ENCODE data around the gene GMPR. TPM values are rescaled to one million over a fixed set of nuclear protein-coding genes. Genes with fewer than 3 reads are reported as not detected.

Gene GMPR
- total RNA-seq, 6 donors from 2014 or later: 10.5 to 25.6 (median 16.4) TPM

DNA sequence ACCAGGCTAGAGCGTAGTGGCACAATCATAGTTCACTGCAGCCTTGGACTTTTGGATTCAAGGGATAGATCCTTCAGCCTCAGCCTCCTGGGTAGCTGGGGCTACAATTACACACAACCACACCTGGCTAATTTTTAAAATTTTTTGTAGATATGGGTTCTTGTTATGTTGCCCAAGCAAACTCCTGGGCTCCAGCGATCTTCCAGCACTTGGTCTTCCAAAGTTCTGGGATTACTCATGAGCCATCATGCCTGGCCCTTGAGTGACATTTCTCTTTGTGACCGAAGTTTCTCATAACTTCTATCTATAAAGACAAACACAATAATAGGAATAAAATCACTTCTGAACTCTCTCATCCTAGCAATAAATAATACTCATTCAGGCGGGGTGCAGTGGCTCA lies 26.1 kb upstream of the GMPR start:
- no peak for ATAC-seq (ENCODE audit: low FRiP score in 2 of 2)
- DNase-seq: no peak
- H3K36me3 ChIP-seq: no peaks in the 10 kb centered on the region
- no peak overlapping the region for H3K4me3 ChIP-seq
- WGBS, 2 donors: 84 to 99% methylated on average over 4 of the region's 4 CpGs
- TF ChIP-seq POLR2A (IDR thresholded peaks at IDR 0.05) (no peak), EP300 (IDR thresholded peaks at IDR 0.05) (no peak), POLR2AphosphoS5 (IDR thresholded peaks at IDR 0.05) (no peak)
- TF ChIP-seq, protein P1, sequence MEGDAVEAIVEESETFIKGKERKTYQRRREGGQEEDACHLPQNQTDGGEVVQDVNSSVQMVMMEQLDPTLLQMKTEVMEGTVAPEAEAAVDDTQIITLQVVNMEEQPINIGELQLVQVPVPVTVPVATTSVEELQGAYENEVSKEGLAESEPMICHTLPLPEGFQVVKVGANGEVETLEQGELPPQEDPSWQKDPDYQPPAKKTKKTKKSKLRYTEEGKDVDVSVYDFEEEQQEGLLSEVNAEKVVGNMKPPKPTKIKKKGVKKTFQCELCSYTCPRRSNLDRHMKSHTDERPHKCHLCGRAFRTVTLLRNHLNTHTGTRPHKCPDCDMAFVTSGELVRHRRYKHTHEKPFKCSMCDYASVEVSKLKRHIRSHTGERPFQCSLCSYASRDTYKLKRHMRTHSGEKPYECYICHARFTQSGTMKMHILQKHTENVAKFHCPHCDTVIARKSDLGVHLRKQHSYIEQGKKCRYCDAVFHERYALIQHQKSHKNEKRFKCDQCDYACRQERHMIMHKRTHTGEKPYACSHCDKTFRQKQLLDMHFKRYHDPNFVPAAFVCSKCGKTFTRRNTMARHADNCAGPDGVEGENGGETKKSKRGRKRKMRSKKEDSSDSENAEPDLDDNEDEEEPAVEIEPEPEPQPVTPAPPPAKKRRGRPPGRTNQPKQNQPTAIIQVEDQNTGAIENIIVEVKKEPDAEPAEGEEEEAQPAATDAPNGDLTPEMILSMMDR (IDR thresholded peaks at IDR 0.05): no peak
- H3K9me3 ChIP-seq: no peaks in the 10 kb centered on the region
- no peaks in the 10 kb centered on the region for H3K27me3 ChIP-seq
- H3K4me1 ChIP-seq: peaks cover 11 to 17% (median 13%) of the 10 kb centered on the region in 4 donors
- no peak overlapping the region for H3K27ac ChIP-seq

- H3K36me3 ChIP-seq: no peaks in the 10 kb centered on the region
- 39 to 49% methylated on average over 14 to 37 of the region's 43 CpGs for WGBS, 2 donors
- H3K4me3 ChIP-seq: peak overlapping the region in 3 of 4 donors; percentile 7 to 29 (median 13)
- H3K4me1 ChIP-seq: peaks cover 11 to 17% (median 13%) of the 10 kb centered on the region in 4 donors
- no peaks in the 10 kb centered on the region for H3K9me3 ChIP-seq
- H3K27me3 ChIP-seq: no peaks in the 10 kb centered on the region
- TF ChIP-seq POLR2AphosphoS5 (IDR thresholded peaks at IDR 0.05) (no peak), EP300 (IDR thresholded peaks at IDR 0.05) (no peak), POLR2A (IDR thresholded peaks at IDR 0.05) (no peak)
- TF ChIP-seq, protein P1 (IDR thresholded peaks at IDR 0.05): no peak
- ATAC-seq (ENCODE audit: low FRiP score in 2 of 2) (peak in 1 of 2 donors; percentile 27), DNase-seq (peak in 1 of 2 donors; percentile 82)
- no peak overlapping the region for H3K27ac ChIP-seq
Measured at GRCh38 chr6:16216501-16217155, 21.8 kb upstream of the GMPR start.

DNA sequence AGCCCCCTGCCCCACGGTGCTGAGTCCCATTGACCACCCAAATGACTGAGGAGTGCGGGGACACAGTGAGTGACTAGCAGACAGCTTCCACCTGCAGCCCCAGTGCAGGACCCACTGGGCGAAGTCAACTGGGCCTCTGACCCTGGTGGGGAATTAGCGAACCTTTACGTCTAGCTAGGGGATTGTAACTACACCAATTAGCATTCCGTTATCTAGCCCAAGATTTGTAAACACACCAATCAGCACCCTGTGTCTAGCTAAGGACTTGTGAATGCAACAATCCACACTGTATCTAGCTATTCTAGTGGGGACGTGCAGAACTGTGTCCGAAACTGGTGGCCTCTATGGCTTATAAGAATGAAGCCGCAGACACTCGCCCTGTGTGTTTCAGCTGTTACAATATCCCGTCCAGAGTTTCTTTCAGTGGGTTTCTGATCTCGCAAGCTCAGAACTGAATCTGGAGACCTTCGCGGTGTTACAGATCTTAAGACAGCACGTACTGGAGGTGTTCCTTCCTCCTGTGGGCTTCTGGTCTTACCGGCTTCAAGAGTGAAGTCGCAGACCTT lies 21.1 kb upstream of the GMPR start:
- DNase-seq (no peak), ATAC-seq (ENCODE audit: low FRiP score in 2 of 2) (peak in 1 of 2 donors; percentile 47)
- H3K4me1 ChIP-seq: peaks cover 11 to 17% (median 13%) of the 10 kb centered on the region in 4 donors
- TF ChIP-seq EP300 (IDR thresholded peaks at IDR 0.05) (no peak), POLR2A (IDR thresholded peaks at IDR 0.05) (no peak), POLR2AphosphoS5 (IDR thresholded peaks at IDR 0.05) (no peak)
- TF ChIP-seq, protein P1 (IDR thresholded peaks at IDR 0.05): no peak
- no peaks in the 10 kb centered on the region for H3K27me3 ChIP-seq
- no peak overlapping the region for H3K27ac ChIP-seq
- no peak overlapping the region for H3K4me3 ChIP-seq
- no peaks in the 10 kb centered on the region for H3K9me3 ChIP-seq
- 78 to 91% methylated on average over 12 to 17 of the region's 17 CpGs for WGBS, 2 donors
- H3K36me3 ChIP-seq: no peaks in the 10 kb centered on the region

DNA sequence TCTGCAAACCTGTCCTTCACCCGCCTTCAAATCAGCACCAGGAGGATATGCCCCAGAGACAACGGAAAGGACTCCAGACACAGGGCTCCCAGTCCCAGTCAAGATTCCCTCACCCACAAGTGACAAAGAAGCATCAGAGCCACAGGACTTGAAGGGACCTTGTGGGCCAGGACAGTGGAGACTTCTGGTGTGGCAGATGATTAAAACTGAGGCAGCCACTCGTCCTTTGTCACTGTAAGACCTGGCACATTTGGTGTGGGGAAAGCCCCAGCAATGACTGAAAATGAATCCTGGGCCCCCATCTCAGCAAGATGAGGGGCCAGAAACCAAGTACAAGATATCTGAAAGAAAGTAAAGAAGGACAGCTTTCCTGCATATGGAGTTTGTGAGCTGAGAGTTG lies 15.6 kb upstream of the GMPR start:
- ATAC-seq (ENCODE audit: low FRiP score in 2 of 2) (no peak), DNase-seq (no peak)
- no peaks in the 10 kb centered on the region for H3K9me3 ChIP-seq
- H3K27ac ChIP-seq: no peak overlapping the region
- H3K36me3 ChIP-seq: no peaks in the 10 kb centered on the region
- TF ChIP-seq POLR2AphosphoS5 (IDR thresholded peaks at IDR 0.05) (no peak), EP300 (IDR thresholded peaks at IDR 0.05) (no peak), POLR2A (IDR thresholded peaks at IDR 0.05) (no peak)
- TF ChIP-seq, protein P1 (IDR thresholded peaks at IDR 0.05): no peak
- no peak overlapping the region for H3K4me3 ChIP-seq
- H3K27me3 ChIP-seq: no peaks in the 10 kb centered on the region
- no peaks in the 10 kb centered on the region for H3K4me1 ChIP-seq
- 91 to 92% methylated on average over 3 of the region's 3 CpGs for WGBS, 2 donors

Data from upper lobe of left lung (tissue), 6 donors.